ENCODE results near the gene PARL.

PARL gene

GRCh38 chr3:183839751-183840150 is 44.9 kb downstream of the PARL start:
- H3K36me3 Mint-ChIP-seq: peaks cover 12% of the 10 kb centered on the region
- no peaks in the 10 kb centered on the region for H3K9me3 Mint-ChIP-seq
- no peaks in the 10 kb centered on the region for H3K27me3 Mint-ChIP-seq
- peaks cover 5% of the 10 kb centered on the region for H3K4me1 Mint-ChIP-seq
- H3K27ac Mint-ChIP-seq: no peak overlapping the region
- no peak overlapping the region for H3K4me3 Mint-ChIP-seq

DNA sequence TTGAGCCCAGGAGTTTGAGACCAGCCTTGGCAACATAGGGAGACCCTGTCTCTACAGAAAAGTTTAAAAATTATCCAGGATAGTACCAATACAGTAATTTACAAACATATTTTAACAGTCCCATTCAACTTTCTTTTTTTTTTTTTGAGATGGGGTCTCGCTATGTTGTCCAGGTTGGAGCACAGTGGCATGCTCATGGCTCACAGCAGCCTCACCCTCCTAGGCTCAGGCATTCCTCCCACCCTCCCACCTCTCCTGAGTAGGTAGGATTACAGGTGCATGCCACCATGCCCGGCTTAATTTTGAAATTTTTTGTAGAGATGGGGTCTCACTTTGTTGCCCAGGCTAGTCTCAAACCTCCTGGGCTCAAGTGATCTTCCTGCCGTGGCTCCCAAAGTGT is 46.8 kb downstream of the PARL start:
- Mint-ChIP-seq H3K4me3 (no peak overlapping the region), H3K27me3 (no peaks in the 10 kb centered on the region), H3K9me3 (no peaks in the 10 kb centered on the region), H3K27ac (no peak overlapping the region), H3K4me1 (no peaks in the 10 kb centered on the region), H3K36me3 (peaks cover 15% of the 10 kb centered on the region)

DNA sequence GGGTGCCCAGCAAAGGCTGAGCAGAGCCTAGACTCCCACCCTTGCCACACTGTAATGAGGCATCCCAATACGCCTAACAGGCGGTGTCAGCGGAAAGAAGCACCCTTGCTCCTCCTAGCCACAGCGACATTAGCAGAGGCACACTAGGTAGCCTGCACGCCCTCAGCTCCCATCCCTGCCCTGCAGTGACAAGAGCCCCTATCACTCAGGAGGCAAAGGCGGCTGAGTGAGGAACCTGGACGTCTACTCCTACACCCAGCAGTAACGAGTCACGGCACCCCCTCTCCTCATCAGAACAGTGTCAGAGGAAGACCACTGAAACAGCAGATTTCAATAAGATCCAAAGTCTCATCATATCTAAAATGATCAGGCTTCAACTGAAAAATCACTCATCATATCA is 47.3 kb downstream of the PARL start:
- no peaks in the 10 kb centered on the region for H3K27me3 Mint-ChIP-seq
- H3K27ac Mint-ChIP-seq: no peak overlapping the region
- H3K9me3 Mint-ChIP-seq: no peaks in the 10 kb centered on the region
- no peaks in the 10 kb centered on the region for H3K4me1 Mint-ChIP-seq
- H3K4me3 Mint-ChIP-seq: no peak overlapping the region
- peaks cover 15% of the 10 kb centered on the region for H3K36me3 Mint-ChIP-seq

DNA sequence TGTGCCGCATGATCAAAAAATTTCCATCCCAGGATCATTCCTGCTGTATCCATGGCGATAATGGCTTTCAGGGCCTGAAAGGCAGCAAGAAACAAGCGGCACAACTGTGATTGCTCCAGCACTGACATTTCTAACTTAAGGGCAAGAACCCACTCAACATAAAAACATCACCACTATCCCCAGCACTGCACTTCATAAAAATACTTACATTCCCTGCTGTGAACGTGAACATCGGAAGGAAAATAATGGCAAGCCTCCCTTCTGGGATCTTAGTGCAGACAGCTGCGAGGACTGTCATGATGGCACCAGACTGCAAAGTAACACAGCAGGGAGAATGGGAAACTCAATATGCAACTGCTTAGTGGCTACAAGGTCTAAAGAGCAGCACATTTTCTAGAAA is 51.2 kb downstream of the PARL start:
- Mint-ChIP-seq H3K27me3 (no peaks in the 10 kb centered on the region), H3K27ac (no peak overlapping the region), H3K4me1 (no peaks in the 10 kb centered on the region), H3K36me3 (peaks cover 10% of the 10 kb centered on the region), H3K4me3 (no peak overlapping the region), H3K9me3 (no peaks in the 10 kb centered on the region)

DNA sequence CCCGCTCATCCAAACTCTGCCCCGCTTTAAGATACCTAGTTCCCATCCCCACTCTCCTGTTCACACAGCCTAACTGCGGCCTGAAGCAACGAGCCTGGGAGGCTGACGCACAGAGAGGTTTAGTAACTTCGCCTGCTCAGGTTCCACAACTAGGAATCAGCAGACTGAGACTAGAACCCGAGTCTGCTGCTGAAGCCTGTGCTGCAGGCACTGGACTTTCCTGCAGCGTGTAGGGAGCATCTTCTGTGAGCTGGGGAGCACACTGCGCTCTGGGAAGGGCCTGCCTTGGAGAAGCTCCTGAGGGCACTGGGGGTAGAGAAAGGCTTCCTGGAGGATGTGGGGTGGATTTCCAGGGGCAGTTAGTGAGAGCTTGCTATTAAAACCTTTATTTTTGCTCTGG is 54.5 kb downstream of the PARL start:
- Mint-ChIP-seq H3K27me3 (no peaks in the 10 kb centered on the region), H3K9me3 (no peaks in the 10 kb centered on the region), H3K27ac (peak overlapping the region; percentile 19), H3K4me1 (no peaks in the 10 kb centered on the region), H3K36me3 (peaks cover 8% of the 10 kb centered on the region), H3K4me3 (no peak overlapping the region)

DNA sequence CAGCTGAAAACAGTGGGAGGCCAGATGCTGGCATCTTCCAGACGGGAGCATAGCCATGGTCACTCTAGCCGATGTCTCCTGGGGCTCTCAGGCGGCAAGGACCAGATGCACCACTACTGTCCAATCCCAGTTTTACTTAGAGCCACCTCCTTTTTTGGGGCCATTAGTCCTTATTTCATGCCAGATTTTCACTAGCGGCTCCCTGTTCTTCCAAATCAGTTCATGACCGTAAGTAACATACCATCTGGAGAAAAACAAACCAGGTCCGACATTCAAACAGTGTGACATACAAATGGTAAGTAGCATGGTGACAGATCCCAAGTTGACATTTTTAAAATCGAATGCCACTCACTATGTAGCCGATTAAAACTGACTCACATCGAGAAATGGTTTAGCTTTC is 55.2 kb downstream of the PARL start:
- peaks cover 8% of the 10 kb centered on the region for H3K36me3 Mint-ChIP-seq
- no peak overlapping the region for H3K4me3 Mint-ChIP-seq
- H3K9me3 Mint-ChIP-seq: no peaks in the 10 kb centered on the region
- no peaks in the 10 kb centered on the region for H3K27me3 Mint-ChIP-seq
- H3K27ac Mint-ChIP-seq: no peak overlapping the region
- peaks cover 1% of the 10 kb centered on the region for H3K4me1 Mint-ChIP-seq

- Mint-ChIP-seq H3K9me3 (no peaks in the 10 kb centered on the region), H3K4me3 (no peak overlapping the region), H3K27ac (no peak overlapping the region), H3K36me3 (peaks cover 5% of the 10 kb centered on the region), H3K4me1 (peaks cover 8% of the 10 kb centered on the region), H3K27me3 (no peaks in the 10 kb centered on the region)
Measured at GRCh38 chr3:183828538-183828870, 56.2 kb downstream of the PARL start.

DNA sequence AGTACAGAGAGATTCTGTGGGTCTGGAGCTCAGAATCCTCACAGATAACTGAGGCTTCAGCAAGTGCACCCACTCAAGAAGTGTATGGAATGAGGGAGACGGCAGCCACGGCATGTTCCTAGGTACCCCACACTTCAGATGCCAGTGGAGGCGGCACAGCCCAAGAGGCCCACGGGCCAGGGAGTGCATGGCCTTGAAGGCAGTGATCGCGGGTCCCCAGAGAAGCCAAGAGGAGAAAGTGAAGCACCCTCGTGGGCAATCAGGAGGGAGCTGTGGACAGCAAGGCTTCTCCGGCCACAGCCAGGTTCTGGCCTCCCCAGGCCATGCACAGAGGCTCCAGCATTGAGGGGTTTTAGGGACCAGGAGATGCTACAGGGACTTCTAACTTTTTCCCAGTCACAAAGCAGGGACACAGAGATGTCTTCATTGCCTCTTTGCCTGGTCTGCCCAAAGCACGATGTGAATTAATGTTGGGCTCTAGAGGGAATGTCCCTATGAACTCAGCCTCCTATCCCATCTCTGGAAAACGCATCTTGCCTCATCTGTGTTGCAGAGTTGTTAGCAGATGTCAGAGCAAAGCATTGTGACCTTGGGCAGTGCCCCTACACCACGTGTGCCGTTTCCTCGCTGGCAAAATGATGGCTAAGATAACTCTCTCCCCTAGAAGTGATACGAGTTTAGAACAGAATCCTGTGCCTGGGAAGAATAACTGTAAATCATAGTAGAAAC is 56.7 kb downstream of the PARL start:
- no peak overlapping the region for H3K4me3 Mint-ChIP-seq
- H3K9me3 Mint-ChIP-seq: no peaks in the 10 kb centered on the region
- peaks cover 8% of the 10 kb centered on the region for H3K4me1 Mint-ChIP-seq
- H3K36me3 Mint-ChIP-seq: peaks cover 5% of the 10 kb centered on the region
- H3K27me3 Mint-ChIP-seq: no peaks in the 10 kb centered on the region
- peak overlapping the region; percentile 59 for H3K27ac Mint-ChIP-seq

DNA sequence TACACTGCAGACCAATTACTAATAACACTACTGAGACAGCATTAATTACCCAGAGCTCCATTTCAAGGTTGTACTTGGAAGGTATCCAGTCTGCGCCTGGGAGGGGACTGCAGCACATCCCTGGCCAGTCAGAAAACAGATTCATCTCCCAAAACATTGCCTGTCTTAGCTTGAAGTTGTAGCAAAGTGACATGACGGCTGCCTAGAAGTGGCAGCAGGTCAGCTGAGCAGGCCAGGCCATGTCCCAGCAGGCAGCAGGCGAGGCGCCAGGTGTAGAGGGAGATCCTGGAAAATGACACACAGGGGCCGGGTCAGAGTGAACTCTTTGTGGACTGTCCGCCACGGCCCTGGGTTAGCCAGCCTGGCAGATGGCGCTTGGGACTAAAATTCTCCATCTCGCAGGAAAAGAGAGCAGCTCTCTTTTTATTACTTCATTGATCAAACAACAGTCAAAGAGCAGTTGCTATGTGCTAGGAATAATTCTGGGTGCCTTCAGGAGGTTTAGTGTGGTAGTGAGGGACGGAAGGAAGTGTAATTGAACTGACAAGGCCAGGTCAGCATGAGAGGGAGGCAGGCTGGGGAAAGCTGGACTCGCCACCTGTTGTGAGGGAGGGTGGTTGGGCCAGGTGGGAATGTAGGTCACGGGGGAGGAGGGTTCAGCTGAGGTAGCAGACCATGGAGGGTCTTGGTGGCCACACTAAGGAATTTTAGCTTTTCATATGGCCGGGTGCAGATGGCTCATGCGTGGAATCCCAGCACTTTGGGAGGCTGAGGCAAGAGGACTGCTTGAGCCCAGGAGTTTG is 58.0 kb downstream of the PARL start:
- peak overlapping the region; percentile 81 for H3K4me3 Mint-ChIP-seq

GRCh38 chr3:183825456-183826161 is 59.1 kb downstream of the PARL start, which contains the start of gene MAP6D1:
Gene MAP6D1 (minus strand): TSS chr3:183825577. CDS start chr3:183825547, 30 bp downstream.
- Mint-ChIP-seq H3K27ac (peak within 1 kb of the TSS; percentile 55), H3K27me3 (no peaks in the 10 kb centered on the region), H3K4me1 (peaks cover 12% of the 10 kb centered on the region), H3K9me3 (no peaks in the 10 kb centered on the region), H3K36me3 (peaks cover 3% of the 10 kb centered on the region), H3K4me3 (peak within 1 kb of the TSS; percentile 87)

More for the DNA sequence above, 58.0 kb downstream of the PARL start:
- Mint-ChIP-seq H3K27ac (no peak overlapping the region), H3K27me3 (no peaks in the 10 kb centered on the region), H3K36me3 (peaks cover 3% of the 10 kb centered on the region), H3K4me1 (peaks cover 12% of the 10 kb centered on the region), H3K9me3 (no peaks in the 10 kb centered on the region)

DNA sequence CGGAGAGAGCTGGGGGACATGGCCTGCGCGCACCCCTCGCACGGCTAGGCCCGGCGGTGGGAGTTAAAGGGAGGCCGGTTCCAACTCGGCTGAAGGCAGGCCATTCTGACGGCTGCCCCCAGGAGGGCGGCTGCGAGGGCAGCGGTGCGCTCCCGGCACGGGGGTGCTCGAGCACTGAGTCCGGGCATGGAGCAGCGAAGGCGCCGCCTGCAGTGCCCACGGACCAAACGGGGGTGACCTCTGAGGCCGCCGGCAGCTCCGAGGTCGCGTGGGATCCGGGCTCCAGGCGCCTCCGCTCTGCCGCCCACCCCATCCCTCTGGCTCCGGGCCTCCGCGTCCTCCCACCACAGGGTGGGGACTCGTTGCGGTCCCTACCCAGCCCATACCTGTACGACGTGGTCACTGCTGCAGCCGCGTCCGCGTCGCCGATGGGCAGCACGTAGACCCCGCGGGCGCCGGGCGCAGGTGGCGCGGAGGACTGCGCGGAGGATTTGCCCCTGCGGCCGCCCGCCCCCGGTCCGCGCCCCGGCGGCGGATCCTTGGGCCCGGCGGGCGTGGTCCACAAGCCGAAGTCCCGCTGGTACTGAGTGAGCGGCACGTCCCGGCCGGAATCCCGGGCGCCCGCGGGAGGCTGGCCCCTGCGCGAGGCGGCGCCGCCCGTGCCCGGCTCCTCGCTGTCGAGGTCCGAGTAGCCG is 59.8 kb downstream of the PARL start:
- Mint-ChIP-seq H3K4me1 (peaks cover 12% of the 10 kb centered on the region), H3K27ac (peak overlapping the region; percentile 47), H3K27me3 (no peaks in the 10 kb centered on the region), H3K9me3 (no peaks in the 10 kb centered on the region), H3K4me3 (peak overlapping the region; percentile 87), H3K36me3 (peaks cover 3% of the 10 kb centered on the region)

DNA sequence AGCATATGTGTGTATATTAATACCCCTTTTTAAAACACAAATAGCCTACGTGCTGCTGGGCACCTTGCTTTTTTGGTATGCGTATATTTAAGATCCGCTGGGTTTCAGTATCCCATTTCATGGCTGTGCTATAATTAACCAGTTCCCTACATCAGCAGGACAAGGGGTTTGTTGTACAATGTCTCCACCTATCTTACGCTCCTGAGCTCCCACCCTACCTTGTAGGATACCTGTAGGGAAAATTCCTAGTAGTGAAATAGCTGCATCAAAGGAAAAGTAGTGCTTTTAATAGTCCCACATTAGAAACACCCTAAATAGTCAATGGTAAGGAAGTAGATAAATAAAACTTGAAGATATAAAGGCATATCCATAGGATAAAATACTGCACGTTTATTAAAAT is 60.7 kb downstream of the PARL start:
- Mint-ChIP-seq H3K36me3 (peaks cover 3% of the 10 kb centered on the region), H3K4me1 (peaks cover 12% of the 10 kb centered on the region), H3K27me3 (no peaks in the 10 kb centered on the region), H3K27ac (peak overlapping the region; percentile 26), H3K9me3 (no peaks in the 10 kb centered on the region), H3K4me3 (peak overlapping the region; percentile 87)

DNA sequence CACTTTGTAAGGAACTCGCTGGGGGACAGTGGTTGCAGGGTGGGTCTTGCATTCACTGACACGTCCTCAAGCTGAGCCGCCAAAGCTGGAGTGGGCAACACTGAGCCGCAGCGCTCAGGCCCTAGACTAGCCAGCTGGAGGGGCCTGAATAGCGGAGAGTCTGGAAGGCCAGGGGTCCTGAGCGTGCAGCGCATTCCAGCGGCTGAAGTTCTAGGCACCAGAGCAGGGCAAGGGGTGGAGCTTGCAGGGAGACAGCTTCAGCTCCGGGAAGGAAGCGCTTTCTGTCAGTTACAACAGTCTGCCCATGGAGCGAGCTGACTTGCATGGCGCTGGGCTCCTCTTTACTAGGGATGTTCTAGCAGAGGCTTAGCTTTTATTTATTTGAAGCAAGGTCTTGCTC is 62.0 kb downstream of the PARL start:
- Mint-ChIP-seq H3K4me1 (peaks cover 12% of the 10 kb centered on the region), H3K9me3 (no peaks in the 10 kb centered on the region), H3K36me3 (peaks cover 3% of the 10 kb centered on the region), H3K27ac (no peak overlapping the region), H3K4me3 (peak overlapping the region; percentile 26), H3K27me3 (no peaks in the 10 kb centered on the region)

DNA sequence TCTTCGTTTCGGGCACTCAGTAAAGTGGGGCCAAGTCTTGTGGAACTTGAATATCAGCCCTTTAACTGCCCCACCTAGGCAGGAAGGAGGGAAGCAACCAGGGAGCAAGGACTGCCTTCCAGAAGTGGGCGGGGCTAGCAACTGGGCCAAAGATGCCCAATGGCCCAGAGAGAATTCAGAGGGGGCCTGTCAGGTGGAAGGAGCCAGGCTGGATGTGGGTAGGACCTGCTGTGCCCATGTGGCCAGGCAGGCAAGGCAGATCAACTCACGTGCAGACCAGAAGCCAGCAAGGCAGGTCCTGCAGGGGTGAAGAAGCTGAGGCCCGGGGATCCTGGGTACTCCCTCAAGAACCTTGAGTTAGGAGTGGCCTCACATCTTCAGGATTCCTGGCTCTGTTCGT is 64.8 kb downstream of the PARL start:
- H3K27ac Mint-ChIP-seq: no peak overlapping the region
- H3K9me3 Mint-ChIP-seq: no peaks in the 10 kb centered on the region
- H3K4me1 Mint-ChIP-seq: peaks cover 23% of the 10 kb centered on the region
- no peak overlapping the region for H3K4me3 Mint-ChIP-seq
- no peaks in the 10 kb centered on the region for H3K27me3 Mint-ChIP-seq
- peaks cover 5% of the 10 kb centered on the region for H3K36me3 Mint-ChIP-seq

Measured in activated naive CD4-positive, alpha-beta T cell treated with anti-CD3 and anti-CD28 coated beads, Interleukin-2, amount 50 U/mL, for 24 hours (primary cell).